ENCODE results near the gene TTI1.

The TTI1 gene

DNA sequence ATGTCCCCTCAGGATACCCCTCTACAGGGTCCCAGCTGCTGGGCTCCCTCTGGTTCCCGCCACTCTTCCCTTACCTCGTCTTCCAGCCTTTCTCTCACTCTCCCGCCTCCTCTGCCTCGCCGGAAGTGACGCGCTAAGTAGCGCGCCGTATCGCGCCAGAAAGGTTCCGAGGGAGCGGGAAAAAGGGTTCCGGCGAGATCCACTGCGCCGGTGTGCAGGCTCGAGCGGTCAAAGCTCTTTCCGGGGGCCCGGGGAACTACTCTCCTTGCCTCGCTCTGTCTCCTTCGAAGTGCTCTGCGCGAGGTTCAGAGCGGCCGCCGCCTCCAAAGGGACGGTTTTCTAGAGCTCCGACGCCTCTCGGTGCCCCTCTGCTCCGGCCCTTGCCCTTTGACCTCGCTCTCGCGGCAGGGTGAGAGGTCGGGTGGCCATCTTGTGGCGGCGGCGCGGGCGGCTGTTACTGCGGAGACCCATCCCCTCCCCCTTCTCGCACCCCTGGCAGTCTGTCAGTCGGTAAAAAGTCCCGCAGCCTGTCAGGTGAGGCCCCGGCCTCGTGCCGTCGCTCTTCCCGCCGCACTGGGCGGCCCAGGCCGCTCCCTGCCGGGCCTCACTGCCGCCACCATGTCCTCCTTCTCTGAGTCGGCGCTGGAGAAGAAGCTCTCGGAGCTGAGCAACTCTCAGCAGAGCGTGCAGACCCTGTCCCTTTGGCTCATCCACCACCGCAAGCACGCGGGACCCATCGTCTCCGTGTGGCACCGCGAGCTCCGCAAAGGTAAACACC is at the start of gene TTI1, which contains the start of gene RPRD1B:
Gene TTI1, minus strand, starts transcription at position 127 of the 778 bp plus-strand sequence. CDS start 19,640 bp downstream, outside the sequence.
Gene RPRD1B, plus strand, starts transcription at position 417 of the 778 bp plus-strand sequence. Its CDS starts 202 bp downstream, at position 619.
- H3K36me3 ChIP-seq (ENCODE audit: insufficient read depth, low read length) = peaks cover 12% of the 10 kb centered on the region; the same call in 1 of the 2 replicates
- H3K79me2 ChIP-seq (ENCODE audit: control insufficient read depth, insufficient read depth, low read length, unreplicated experiment) = peaks cover 97% of the 10 kb centered on the region
- H3K27ac ChIP-seq (ENCODE audit: low read depth, low read length) = peak within 1 kb of the TSS; percentile 77
- no peaks in the 10 kb centered on the region for H3K27me3 ChIP-seq (ENCODE audit: insufficient read depth, low read length)
- H3K4me1 ChIP-seq (ENCODE audit: control insufficient read depth, insufficient read depth, low read length, unreplicated experiment) = peaks cover 37% of the 10 kb centered on the region
- H3K4me3 ChIP-seq (ENCODE audit: low read depth, low read length) = peak within 1 kb of the TSS; percentile 99
- peak within 1 kb of the TSS; percentile 99 for H2AFZ ChIP-seq (ENCODE audit: low read length, unreplicated experiment)

DNA sequence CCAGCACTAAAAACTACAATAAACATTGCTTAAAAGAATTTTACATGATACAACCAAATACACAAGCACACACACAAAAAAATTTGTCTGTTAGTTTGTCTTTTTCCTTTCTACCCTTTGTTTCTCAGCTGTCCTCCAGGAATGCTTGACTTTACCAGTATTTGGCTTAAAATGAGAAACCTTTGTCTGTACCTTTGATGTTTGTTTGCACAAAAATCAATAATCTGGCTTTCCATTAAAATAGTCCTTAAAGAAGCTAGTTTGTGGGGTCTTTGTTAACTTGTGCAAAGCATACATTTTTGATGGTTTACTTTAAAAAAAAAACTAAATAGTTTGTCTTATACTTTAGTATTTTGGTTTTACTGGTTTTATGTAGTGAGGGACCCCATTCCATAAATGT is 49.6 kb upstream of the TTI1 start:
- H3K4me3 ChIP-seq (ENCODE audit: low read depth, low read length) = no peak overlapping the region
- H3K27me3 ChIP-seq (ENCODE audit: insufficient read depth, low read length) = no peaks in the 10 kb centered on the region
- peaks cover 12% of the 10 kb centered on the region for H3K36me3 ChIP-seq (ENCODE audit: insufficient read depth, low read length)
- no peak overlapping the region for H3K27ac ChIP-seq (ENCODE audit: low read depth, low read length)
- no peak overlapping the region for H2AFZ ChIP-seq (ENCODE audit: low read length, unreplicated experiment)
- no peaks in the 10 kb centered on the region for H3K4me1 ChIP-seq (ENCODE audit: control insufficient read depth, insufficient read depth, low read length, unreplicated experiment)
- H3K79me2 ChIP-seq (ENCODE audit: control insufficient read depth, insufficient read depth, low read length, unreplicated experiment) = no peaks in the 10 kb centered on the region

DNA sequence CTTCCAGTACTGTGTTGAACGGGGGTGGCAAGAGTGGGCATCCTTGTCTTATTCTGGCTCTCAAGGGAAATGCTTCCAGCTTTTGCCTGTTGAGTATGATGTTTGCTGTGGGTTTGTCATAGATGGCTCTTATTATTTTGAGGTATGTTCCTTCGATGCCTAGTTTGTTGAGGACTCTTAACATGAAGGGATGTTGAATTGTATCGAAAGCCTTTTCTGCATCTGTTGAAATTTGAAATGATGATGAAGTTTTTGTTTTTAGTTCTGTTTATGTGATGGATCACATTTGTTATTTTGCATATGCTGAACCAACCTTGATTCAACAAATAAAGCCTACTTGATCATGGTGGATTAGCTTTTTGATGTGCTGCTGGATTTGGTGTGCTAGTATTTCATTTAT is 48.3 kb upstream of the TTI1 start:
- Histone ChIP-seq H3K4me3 (ENCODE audit: low read depth, low read length) (no peak overlapping the region), H3K79me2 (ENCODE audit: control insufficient read depth, insufficient read depth, low read length, unreplicated experiment) (no peaks in the 10 kb centered on the region), H2AFZ (ENCODE audit: low read length, unreplicated experiment) (no peak overlapping the region), H3K4me1 (ENCODE audit: control insufficient read depth, insufficient read depth, low read length, unreplicated experiment) (no peaks in the 10 kb centered on the region), H3K27me3 (ENCODE audit: insufficient read depth, low read length) (no peaks in the 10 kb centered on the region), H3K36me3 (ENCODE audit: insufficient read depth, low read length) (peaks cover 14% of the 10 kb centered on the region), H3K27ac (ENCODE audit: low read depth, low read length) (no peak overlapping the region)

DNA sequence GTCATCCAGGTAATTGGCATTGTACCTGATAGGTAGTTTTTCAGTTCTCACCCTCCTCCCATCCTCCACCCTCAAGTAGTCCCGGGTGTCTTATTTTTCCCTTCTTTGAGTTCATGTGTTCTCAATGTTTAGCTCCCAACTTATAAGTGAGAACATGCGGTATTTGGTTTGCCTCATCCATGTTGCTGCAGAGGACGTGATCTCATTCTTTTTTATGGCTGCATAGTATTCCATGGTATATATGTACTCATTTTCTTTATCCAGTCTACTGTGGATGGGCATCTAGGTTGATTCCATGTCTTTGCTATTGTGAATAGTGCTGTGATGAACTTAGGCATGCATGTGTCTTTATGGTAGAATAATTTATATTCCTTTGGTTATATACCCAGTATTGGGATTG is 46.1 kb upstream of the TTI1 start:
- Histone ChIP-seq H3K27me3 (ENCODE audit: insufficient read depth, low read length) (no peaks in the 10 kb centered on the region), H3K36me3 (ENCODE audit: insufficient read depth, low read length) (peaks cover 10% of the 10 kb centered on the region; the same call in 1 of the 2 replicates), H3K27ac (ENCODE audit: low read depth, low read length) (no peak overlapping the region), H3K4me3 (ENCODE audit: low read depth, low read length) (no peak overlapping the region), H2AFZ (ENCODE audit: low read length, unreplicated experiment) (no peak overlapping the region), H3K79me2 (ENCODE audit: control insufficient read depth, insufficient read depth, low read length, unreplicated experiment) (no peaks in the 10 kb centered on the region), H3K4me1 (ENCODE audit: control insufficient read depth, insufficient read depth, low read length, unreplicated experiment) (peaks cover 10% of the 10 kb centered on the region)

DNA sequence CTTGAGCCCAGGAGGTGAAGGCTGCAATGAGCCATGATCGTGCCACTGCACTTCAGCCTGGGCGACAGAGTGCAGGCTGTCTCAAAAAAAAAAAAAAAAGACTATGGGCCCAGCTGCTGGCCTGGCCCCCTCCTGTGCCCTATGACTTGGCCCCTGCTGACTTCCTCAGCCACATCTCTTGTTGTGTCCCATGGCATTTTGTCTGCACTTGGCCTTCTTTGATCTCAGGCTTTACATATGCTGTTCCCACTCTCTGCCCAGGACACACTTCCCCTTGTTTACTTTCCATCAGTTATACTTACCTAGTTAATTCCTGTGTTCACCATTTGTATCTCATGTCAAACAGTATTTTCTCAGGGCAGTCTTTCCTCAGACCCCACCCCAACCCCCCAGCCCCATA is 44.8 kb upstream of the TTI1 start:
- peaks cover 10% of the 10 kb centered on the region; the same call in 1 of the 2 replicates for H3K36me3 ChIP-seq (ENCODE audit: insufficient read depth, low read length)
- peaks cover 16% of the 10 kb centered on the region for H3K4me1 ChIP-seq (ENCODE audit: control insufficient read depth, insufficient read depth, low read length, unreplicated experiment)
- no peak overlapping the region for H2AFZ ChIP-seq (ENCODE audit: low read length, unreplicated experiment)
- no peaks in the 10 kb centered on the region for H3K79me2 ChIP-seq (ENCODE audit: control insufficient read depth, insufficient read depth, low read length, unreplicated experiment)
- no peaks in the 10 kb centered on the region for H3K27me3 ChIP-seq (ENCODE audit: insufficient read depth, low read length)
- H3K27ac ChIP-seq (ENCODE audit: low read depth, low read length) = no peak overlapping the region
- no peak overlapping the region for H3K4me3 ChIP-seq (ENCODE audit: low read depth, low read length)

DNA sequence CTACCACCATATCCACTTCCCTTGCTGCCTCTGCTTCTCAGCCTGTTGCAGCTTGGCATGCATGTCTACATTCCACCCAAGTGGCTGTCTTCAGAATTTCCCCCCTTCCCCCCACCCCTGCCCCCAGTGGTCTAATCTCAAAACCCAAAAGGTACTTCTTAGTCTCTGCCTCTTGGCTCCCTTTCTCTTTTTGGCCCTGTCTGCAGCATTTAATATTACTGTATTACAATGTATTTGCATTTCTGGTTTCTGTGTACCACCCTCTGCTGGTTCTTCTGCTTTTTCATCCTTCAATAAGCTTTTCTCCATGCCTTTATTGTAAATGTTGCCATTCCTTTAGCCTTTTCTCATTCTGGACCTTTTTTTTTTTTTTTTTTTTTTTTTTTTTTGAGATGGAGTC is 43.3 kb upstream of the TTI1 start:
- Histone ChIP-seq H3K27ac (ENCODE audit: low read depth, low read length) (no peak overlapping the region), H2AFZ (ENCODE audit: low read length, unreplicated experiment) (no peak overlapping the region), H3K27me3 (ENCODE audit: insufficient read depth, low read length) (no peaks in the 10 kb centered on the region), H3K36me3 (ENCODE audit: insufficient read depth, low read length) (peaks cover 10% of the 10 kb centered on the region), H3K4me1 (ENCODE audit: control insufficient read depth, insufficient read depth, low read length, unreplicated experiment) (peaks cover 23% of the 10 kb centered on the region), H3K4me3 (ENCODE audit: low read depth, low read length) (no peak overlapping the region), H3K79me2 (ENCODE audit: control insufficient read depth, insufficient read depth, low read length, unreplicated experiment) (no peaks in the 10 kb centered on the region)

DNA sequence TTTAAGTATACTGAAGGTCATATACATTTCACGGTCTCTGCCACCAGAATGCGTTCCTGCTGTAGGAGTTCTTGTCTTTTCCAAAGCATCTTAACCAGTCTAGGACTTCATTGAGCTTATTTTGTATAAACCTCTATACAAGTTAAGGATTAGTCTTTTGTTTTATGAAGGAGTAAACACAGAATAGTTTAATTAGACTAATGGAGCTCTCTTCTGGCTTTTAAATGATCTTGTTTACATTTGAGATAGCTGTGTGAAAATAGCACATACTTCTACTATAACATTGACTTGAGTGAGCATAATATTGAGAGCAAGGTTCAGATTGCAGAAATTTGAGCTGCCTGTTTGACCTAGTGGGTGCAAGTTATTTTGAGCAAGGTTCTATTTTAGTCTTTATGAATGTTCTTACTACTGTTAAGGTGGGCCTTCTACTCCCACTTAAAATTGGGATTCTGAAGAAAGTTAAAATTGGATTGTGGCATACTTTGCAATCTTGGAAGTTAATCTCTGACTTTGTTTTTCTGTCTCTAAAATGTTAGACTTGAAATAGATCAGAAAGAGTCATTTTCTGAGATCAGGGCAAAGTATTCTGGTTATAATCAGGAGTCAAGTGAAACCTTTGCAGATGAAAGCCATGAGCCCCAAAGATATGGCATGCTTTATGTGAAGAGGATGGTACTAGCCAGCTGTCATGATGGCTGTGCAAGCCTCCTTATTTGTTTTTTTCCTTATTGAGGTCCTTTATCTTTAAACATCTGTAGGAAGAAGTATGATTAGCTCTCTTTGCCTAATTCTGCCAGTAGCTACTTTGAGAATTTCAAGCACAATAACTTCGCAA is 42.1 kb upstream of the TTI1 start:
- Histone ChIP-seq H3K27ac (ENCODE audit: low read depth, low read length) (no peak overlapping the region), H2AFZ (ENCODE audit: low read length, unreplicated experiment) (no peak overlapping the region), H3K4me3 (ENCODE audit: low read depth, low read length) (no peak overlapping the region), H3K4me1 (ENCODE audit: control insufficient read depth, insufficient read depth, low read length, unreplicated experiment) (peaks cover 23% of the 10 kb centered on the region), H3K79me2 (ENCODE audit: control insufficient read depth, insufficient read depth, low read length, unreplicated experiment) (no peaks in the 10 kb centered on the region), H3K27me3 (ENCODE audit: insufficient read depth, low read length) (no peaks in the 10 kb centered on the region), H3K36me3 (ENCODE audit: insufficient read depth, low read length) (peaks cover 14% of the 10 kb centered on the region)

DNA sequence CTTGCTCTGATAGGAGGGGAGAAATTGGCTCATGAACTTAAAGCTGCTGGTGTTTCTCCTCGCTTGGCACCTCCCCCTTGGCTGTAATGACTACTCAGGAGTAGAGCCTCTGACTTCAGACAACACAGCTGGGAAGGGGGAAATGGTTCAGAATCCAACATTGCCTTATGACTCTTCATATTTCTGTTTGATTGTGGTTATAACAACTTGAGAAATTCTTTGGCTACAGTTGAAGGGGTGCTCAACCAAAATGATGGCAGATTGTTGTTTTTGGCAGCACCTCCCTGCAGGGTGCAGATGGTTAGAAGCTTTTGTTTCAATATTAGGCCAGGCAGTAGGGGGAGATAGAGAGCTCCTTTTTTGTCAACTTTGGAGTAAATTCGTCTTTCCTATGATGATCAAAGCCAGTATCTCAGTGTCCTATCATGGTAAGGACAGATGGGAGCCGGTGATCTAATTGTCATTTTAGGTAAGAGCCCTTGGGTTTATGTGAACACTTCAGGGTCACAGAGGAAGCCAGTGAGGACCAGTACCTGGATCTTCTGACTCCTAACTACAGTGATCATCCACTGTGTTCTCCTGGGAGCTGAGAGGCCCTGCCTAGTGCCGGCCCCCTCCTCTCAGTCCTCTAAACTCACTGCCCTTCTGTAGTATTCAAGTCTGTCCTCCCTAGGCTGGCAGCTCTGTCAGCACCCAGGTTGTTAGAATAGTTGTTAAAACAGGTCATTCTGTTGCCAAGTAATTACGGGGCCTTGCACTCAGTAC is 40.2 kb upstream of the TTI1 start:
- peak overlapping the region; percentile 0; the same call in 1 of the 2 replicates for H3K27ac ChIP-seq (ENCODE audit: low read depth, low read length)
- H2AFZ ChIP-seq (ENCODE audit: low read length, unreplicated experiment) = no peak overlapping the region
- no peaks in the 10 kb centered on the region for H3K79me2 ChIP-seq (ENCODE audit: control insufficient read depth, insufficient read depth, low read length, unreplicated experiment)
- no peak overlapping the region for H3K4me3 ChIP-seq (ENCODE audit: low read depth, low read length)
- H3K27me3 ChIP-seq (ENCODE audit: insufficient read depth, low read length) = no peaks in the 10 kb centered on the region
- peaks cover 16% of the 10 kb centered on the region for H3K36me3 ChIP-seq (ENCODE audit: insufficient read depth, low read length)
- H3K4me1 ChIP-seq (ENCODE audit: control insufficient read depth, insufficient read depth, low read length, unreplicated experiment) = peaks cover 23% of the 10 kb centered on the region

DNA sequence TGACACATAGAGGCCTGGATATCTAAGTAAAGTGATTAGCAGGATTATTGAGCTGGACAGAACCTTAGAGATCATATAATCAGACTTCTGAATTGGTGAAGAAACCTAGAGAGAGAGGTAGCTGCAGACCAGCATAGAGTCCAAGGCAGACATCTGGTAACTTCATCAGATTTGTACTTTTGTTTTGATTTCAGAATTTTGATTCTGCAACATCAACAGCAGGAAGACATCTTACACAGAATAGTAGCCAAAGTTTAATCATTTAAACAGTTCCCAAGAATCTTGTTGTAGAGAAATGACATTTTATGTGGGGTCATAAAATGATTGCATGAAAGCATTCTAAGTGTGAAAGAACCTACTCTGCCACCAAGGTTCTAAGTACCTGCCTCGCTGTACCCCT is 39.6 kb upstream of the TTI1 start:
- Histone ChIP-seq H3K27ac (ENCODE audit: low read depth, low read length) (peak overlapping the region; percentile 0; the same call in 1 of the 2 replicates), H3K79me2 (ENCODE audit: control insufficient read depth, insufficient read depth, low read length, unreplicated experiment) (no peaks in the 10 kb centered on the region), H2AFZ (ENCODE audit: low read length, unreplicated experiment) (no peak overlapping the region), H3K27me3 (ENCODE audit: insufficient read depth, low read length) (no peaks in the 10 kb centered on the region), H3K4me1 (ENCODE audit: control insufficient read depth, insufficient read depth, low read length, unreplicated experiment) (peaks cover 23% of the 10 kb centered on the region), H3K4me3 (ENCODE audit: low read depth, low read length) (no peak overlapping the region), H3K36me3 (ENCODE audit: insufficient read depth, low read length) (peaks cover 16% of the 10 kb centered on the region)

DNA sequence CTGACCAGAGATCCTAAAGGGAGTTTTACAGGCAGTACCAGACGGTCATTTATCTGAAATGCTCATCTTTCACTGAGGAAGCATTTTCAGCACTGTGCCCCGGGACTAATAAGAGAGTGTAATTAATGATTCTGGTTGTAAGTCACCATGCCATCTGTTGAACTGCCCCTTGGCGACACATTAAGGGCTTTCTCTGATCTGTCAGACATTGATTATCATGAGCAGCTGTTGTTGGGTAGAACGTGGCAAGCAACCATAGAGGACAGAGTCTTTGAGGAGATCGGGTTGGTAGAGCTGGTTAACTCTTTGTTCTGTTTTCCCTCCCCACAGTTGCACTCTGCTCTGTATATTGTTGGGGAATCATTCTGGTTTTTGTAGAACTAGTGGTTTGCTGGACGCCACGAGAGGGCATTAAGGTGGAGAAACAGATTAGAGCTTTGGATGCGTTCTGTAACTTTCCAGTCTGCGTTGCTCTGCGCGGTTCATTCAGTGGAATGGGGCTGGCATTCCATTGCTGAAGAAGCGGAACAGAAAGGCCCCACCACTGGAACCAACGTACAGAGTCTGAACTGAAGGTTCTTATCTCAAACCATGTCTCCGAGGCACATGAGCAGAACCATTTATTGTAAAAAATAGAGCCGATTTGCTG is 34.6 kb upstream of the TTI1 start:
- H3K27ac ChIP-seq (ENCODE audit: low read depth, low read length) = no peak overlapping the region
- H2AFZ ChIP-seq (ENCODE audit: low read length, unreplicated experiment) = no peak overlapping the region
- peaks cover 29% of the 10 kb centered on the region for H3K36me3 ChIP-seq (ENCODE audit: insufficient read depth, low read length)
- H3K79me2 ChIP-seq (ENCODE audit: control insufficient read depth, insufficient read depth, low read length, unreplicated experiment) = no peaks in the 10 kb centered on the region
- no peak overlapping the region for H3K4me3 ChIP-seq (ENCODE audit: low read depth, low read length)
- H3K4me1 ChIP-seq (ENCODE audit: control insufficient read depth, insufficient read depth, low read length, unreplicated experiment) = peaks cover 4% of the 10 kb centered on the region
- H3K27me3 ChIP-seq (ENCODE audit: insufficient read depth, low read length) = no peaks in the 10 kb centered on the region
